ENCODE data around the gene SCAMP2.

DNA sequence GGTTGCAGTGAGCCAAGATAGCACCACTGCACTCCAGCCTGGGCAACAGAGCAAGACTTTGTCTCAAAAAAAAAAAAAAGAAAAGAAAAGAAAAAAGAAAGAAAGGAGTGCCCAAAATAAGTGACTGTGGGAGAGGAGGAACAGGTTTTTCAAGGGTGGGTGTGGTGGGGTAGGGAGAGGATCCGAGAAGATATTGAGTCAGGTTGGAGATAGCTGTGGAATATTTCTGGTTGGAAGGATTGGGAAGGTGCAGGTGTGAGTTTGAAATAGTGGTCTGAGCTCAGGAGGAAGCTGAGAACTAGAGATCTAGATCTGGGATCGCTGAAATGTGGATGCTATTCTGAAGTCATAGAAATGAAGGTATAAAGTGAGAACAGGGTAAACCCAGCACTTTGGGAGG is 7.8 kb downstream of the SCAMP2 start:
- TF ChIP-seq, protein P1, sequence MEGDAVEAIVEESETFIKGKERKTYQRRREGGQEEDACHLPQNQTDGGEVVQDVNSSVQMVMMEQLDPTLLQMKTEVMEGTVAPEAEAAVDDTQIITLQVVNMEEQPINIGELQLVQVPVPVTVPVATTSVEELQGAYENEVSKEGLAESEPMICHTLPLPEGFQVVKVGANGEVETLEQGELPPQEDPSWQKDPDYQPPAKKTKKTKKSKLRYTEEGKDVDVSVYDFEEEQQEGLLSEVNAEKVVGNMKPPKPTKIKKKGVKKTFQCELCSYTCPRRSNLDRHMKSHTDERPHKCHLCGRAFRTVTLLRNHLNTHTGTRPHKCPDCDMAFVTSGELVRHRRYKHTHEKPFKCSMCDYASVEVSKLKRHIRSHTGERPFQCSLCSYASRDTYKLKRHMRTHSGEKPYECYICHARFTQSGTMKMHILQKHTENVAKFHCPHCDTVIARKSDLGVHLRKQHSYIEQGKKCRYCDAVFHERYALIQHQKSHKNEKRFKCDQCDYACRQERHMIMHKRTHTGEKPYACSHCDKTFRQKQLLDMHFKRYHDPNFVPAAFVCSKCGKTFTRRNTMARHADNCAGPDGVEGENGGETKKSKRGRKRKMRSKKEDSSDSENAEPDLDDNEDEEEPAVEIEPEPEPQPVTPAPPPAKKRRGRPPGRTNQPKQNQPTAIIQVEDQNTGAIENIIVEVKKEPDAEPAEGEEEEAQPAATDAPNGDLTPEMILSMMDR (conservative IDR thresholded peaks at IDR 0.05), result no peak
- TF ChIP-seq ZFX (IDR thresholded peaks at IDR 0.05), result no peak
